Endodermal cell (in vitro differentiated cells): ENCODE results near the gene CEP170. TPM values are rescaled to one million over a fixed set of nuclear protein-coding genes. Genes with fewer than 3 reads are reported as not detected.

ENCODE experiments used
- DNase-seq: peaks from one replicate; pipeline ENCODE4 v3.0.0-alpha.2; 2017
- H3K27ac ChIP-seq: 2 replicates; pipeline ENCODE4 v1.5.1; 2013; ENCODE audit warnings: mild to moderate bottlenecking, low read depth, low read length, moderate library complexity
- H3K27me3 ChIP-seq: 2 replicates; pipeline ENCODE4 v1.6.1; 2013; ENCODE audit warnings: mild to moderate bottlenecking, low read length, moderate library complexity; ENCODE audit not compliant: insufficient read depth, control insufficient read depth, poor library complexity, severe bottlenecking
- H3K36me3 ChIP-seq: 2 replicates; pipeline ENCODE4 v1.7.0; 2013; ENCODE audit warnings: mild to moderate bottlenecking, low read length, moderate library complexity; ENCODE audit not compliant: control insufficient read depth, insufficient read depth
- H3K4me1 ChIP-seq: one replicate; pipeline ENCODE4 v1.7.0; 2013; ENCODE audit warnings: low read length; ENCODE audit not compliant: control insufficient read depth, insufficient read depth
- H3K4me3 ChIP-seq: 2 replicates; pipeline ENCODE4 v1.5.1; 2013; ENCODE audit warnings: mild to moderate bottlenecking, low read length, moderate library complexity
- H3K9ac ChIP-seq: 2 replicates; pipeline ENCODE4 v1.6.1; 2013; ENCODE audit warnings: mild to moderate bottlenecking, low read length, moderate library complexity; ENCODE audit not compliant: poor library complexity, severe bottlenecking; ENCODE audit errors: extremely low read depth
- H3K9me3 ChIP-seq: 2 replicates; pipeline ENCODE4 v1.6.1; 2013; ENCODE audit warnings: mild to moderate bottlenecking, low read length, moderate library complexity; ENCODE audit not compliant: control insufficient read depth
- H3K27ac Mint-ChIP-seq: 2 replicates; pipeline ENCODE4 v1.8.0; 2020; ENCODE audit warnings: mixed read lengths
- H3K27me3 Mint-ChIP-seq: 2 replicates; pipeline ENCODE4 v1.8.0; 2021; ENCODE audit warnings: mild to moderate bottlenecking, mixed read lengths; ENCODE audit not compliant: insufficient read depth
- H3K36me3 Mint-ChIP-seq: 2 replicates; pipeline ENCODE4 v1.8.0; 2020; ENCODE audit warnings: low read depth, mixed read lengths
- H3K4me1 Mint-ChIP-seq: 2 replicates; pipeline ENCODE4 v1.8.0; 2020; ENCODE audit warnings: mixed read lengths
- H3K4me3 Mint-ChIP-seq: 2 replicates; pipeline ENCODE4 v1.8.0; 2020; ENCODE audit warnings: mild to moderate bottlenecking, moderate library complexity, mixed read lengths
- H3K9me3 Mint-ChIP-seq: 2 replicates; pipeline ENCODE4 v1.8.0; 2020; ENCODE audit warnings: mild to moderate bottlenecking, mixed read lengths
- WGBS, 2 experiments: methylation state at CpG; one replicate each; pipeline versions ENCODE4 v1.1.5 to v1.1.7; 2013; ENCODE audit warnings: missing lambda C conversion rate in 2 of 2, mixed read lengths in 1 of 2; ENCODE audit not compliant: insufficient coverage in 1 of 2, insufficient read length in 1 of 2; 5-methylcytosine and 5-hydroxymethylcytosine counted together
- total RNA-seq, 2 donors: library from RNA; stranded (reverse); fragmentation: NEBNext Ultra II Directional in 1 of 2; extraction: Animal tissue kit (Norgen Biotek cat#: 25700) in 1 of 2; gene quantifications; 2 replicates in 1 of 2; 3 replicates in 1 of 2; pipeline ENCODE4 v1.2.1, GENCODE V29; 2021
- TF ChIP-seq, protein P1 (sequence below): fragments of 200-600 bp; sonication (generic); conservative IDR thresholded peaks from 2 replicates; pipeline ENCODE4 v1.5.0; 2021; ENCODE audit warnings: antibody characterized with exemption, mild to moderate bottlenecking

The CEP170 gene
- total RNA-seq, 2 donors from 2014 or later, result 85.7 to 99.8 TPM

- peaks cover 37% of the 10 kb centered on the region for H3K4me1 Mint-ChIP-seq
- TF ChIP-seq, protein P1, sequence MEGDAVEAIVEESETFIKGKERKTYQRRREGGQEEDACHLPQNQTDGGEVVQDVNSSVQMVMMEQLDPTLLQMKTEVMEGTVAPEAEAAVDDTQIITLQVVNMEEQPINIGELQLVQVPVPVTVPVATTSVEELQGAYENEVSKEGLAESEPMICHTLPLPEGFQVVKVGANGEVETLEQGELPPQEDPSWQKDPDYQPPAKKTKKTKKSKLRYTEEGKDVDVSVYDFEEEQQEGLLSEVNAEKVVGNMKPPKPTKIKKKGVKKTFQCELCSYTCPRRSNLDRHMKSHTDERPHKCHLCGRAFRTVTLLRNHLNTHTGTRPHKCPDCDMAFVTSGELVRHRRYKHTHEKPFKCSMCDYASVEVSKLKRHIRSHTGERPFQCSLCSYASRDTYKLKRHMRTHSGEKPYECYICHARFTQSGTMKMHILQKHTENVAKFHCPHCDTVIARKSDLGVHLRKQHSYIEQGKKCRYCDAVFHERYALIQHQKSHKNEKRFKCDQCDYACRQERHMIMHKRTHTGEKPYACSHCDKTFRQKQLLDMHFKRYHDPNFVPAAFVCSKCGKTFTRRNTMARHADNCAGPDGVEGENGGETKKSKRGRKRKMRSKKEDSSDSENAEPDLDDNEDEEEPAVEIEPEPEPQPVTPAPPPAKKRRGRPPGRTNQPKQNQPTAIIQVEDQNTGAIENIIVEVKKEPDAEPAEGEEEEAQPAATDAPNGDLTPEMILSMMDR, result no peak
- 9 to 13% methylated on average over 4 to 8 of the region's 8 CpGs for WGBS, 2 experiments
- Histone ChIP-seq H3K4me1 (no peaks in the 10 kb centered on the region), H3K4me3 (peak overlapping the region; percentile 95), H3K36me3 (no peaks in the 10 kb centered on the region), H3K27me3 (no peaks in the 10 kb centered on the region), H3K27ac (peak overlapping the region; percentile 6), H3K9me3 (no peaks in the 10 kb centered on the region), H3K9ac (peak overlapping the region; percentile 66)
- no peaks in the 10 kb centered on the region for H3K36me3 Mint-ChIP-seq
- peak overlapping the region; percentile 97 for H3K4me3 Mint-ChIP-seq
- peak overlapping the region; percentile 98 for H3K27ac Mint-ChIP-seq
- H3K27me3 Mint-ChIP-seq, result no peaks in the 10 kb centered on the region
- no peaks in the 10 kb centered on the region for H3K9me3 Mint-ChIP-seq
- no peak for DNase-seq
Observed at GRCh38 chr1:243253211-243253925, 1.7 kb downstream of the CEP170 start.

GRCh38 chr1:243251539-243251938 lies 3.5 kb downstream of the CEP170 start:
- Mint-ChIP-seq H3K4me1 (peaks cover 39% of the 10 kb centered on the region), H3K27me3 (no peaks in the 10 kb centered on the region), H3K27ac (no peak overlapping the region), H3K36me3 (no peaks in the 10 kb centered on the region), H3K4me3 (no peak overlapping the region), H3K9me3 (no peaks in the 10 kb centered on the region)
- Histone ChIP-seq H3K4me1 (no peaks in the 10 kb centered on the region), H3K27ac (no peak overlapping the region), H3K9ac (no peak overlapping the region), H3K27me3 (no peaks in the 10 kb centered on the region), H3K9me3 (no peaks in the 10 kb centered on the region), H3K36me3 (no peaks in the 10 kb centered on the region), H3K4me3 (peak overlapping the region; percentile 95)
- WGBS, 2 experiments, result no CpG with 5 or more reads among the region's 1 CpG
- DNase-seq, result no peak
- TF ChIP-seq, protein P1, result no peak

DNA sequence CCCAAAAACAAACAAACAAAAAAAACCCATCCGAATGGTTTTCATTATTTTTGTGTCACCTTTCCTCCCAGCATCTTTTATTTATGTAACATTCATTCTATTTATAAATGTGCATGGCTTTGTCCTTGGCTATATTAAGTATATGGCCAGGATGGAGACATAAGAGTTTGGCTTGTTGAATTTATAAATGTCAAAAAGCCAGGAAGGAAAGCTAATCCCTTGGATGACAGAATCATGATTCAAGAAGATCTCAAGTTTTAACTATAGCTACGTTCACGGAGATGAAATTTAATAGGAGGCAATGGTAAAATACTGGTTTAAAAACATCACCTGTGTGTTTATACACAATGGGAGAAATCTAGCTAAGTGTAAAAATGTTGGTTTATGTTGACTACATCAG lies 5.0 kb downstream of the CEP170 start:
- Mint-ChIP-seq H3K36me3 (peaks cover 2% of the 10 kb centered on the region), H3K4me1 (peaks cover 36% of the 10 kb centered on the region), H3K9me3 (no peaks in the 10 kb centered on the region), H3K4me3 (no peak overlapping the region), H3K27me3 (no peaks in the 10 kb centered on the region), H3K27ac (no peak overlapping the region)
- 83 to 94% methylated on average over 2 to 3 of the region's 3 CpGs for WGBS, 2 experiments
- H3K4me3 ChIP-seq, result no peak overlapping the region
- no peak overlapping the region for H3K27ac ChIP-seq
- H3K4me1 ChIP-seq, result no peaks in the 10 kb centered on the region
- no peaks in the 10 kb centered on the region for H3K9me3 ChIP-seq
- no peak for DNase-seq
- H3K36me3 ChIP-seq, result no peaks in the 10 kb centered on the region
- TF ChIP-seq, protein P1, result no peak
- H3K9ac ChIP-seq, result no peak overlapping the region
- no peaks in the 10 kb centered on the region for H3K27me3 ChIP-seq
